ENCODE measurements around the gene LRRC10B.
"Not testable (repeated sequence)": the region's sequence is repeated elsewhere in the genome, so short reads cannot be mapped to it uniquely, and the experiment has no call there.

The LRRC10B gene

GRCh38 chr11:61507962-61508861, at the start of gene LRRC10B:
Gene LRRC10B (plus strand): TSS chr11:61508749. CDS start chr11:61508999, 250 bp downstream.
- no peak for DNase-seq

- no peak for DNase-seq
Observed at GRCh38 chr11:61460474-61460881, 48.1 kb upstream of the LRRC10B start.

GRCh38 chr11:61460986-61461385, 47.6 kb upstream of the LRRC10B start:
- no peak for DNase-seq

GRCh38 chr11:61467602-61468001, 40.9 kb upstream of the LRRC10B start:
- DNase-seq: not testable (repeated sequence)

GRCh38 chr11:61468002-61468401, 40.5 kb upstream of the LRRC10B start:
- DNase-seq: no peak

GRCh38 chr11:61472282-61472681, 36.3 kb upstream of the LRRC10B start:
- DNase-seq: no peak

- DNase-seq: no peak
Observed at GRCh38 chr11:61472868-61473267, 35.7 kb upstream of the LRRC10B start.

- no peak for DNase-seq
Observed at GRCh38 chr11:61473370-61474012, 35.1 kb upstream of the LRRC10B start.

GRCh38 chr11:61474013-61474643, 34.4 kb upstream of the LRRC10B start:
- no peak for DNase-seq

GRCh38 chr11:61475433-61475832, 33.1 kb upstream of the LRRC10B start:
- no peak for DNase-seq

- DNase-seq: no peak
Observed at GRCh38 chr11:61476371-61476770, 32.2 kb upstream of the LRRC10B start.

GRCh38 chr11:61477126-61477525, 31.4 kb upstream of the LRRC10B start:
- DNase-seq: no peak

- DNase-seq: no peak
Observed at GRCh38 chr11:61477727-61478148, 30.8 kb upstream of the LRRC10B start.

- DNase-seq: not testable (repeated sequence)
Observed at GRCh38 chr11:61479360-61480058, 29.0 kb upstream of the LRRC10B start.

GRCh38 chr11:61480261-61480993, 28.1 kb upstream of the LRRC10B start:
- DNase-seq: no peak

GRCh38 chr11:61480994-61481335, 27.6 kb upstream of the LRRC10B start:
- no peak for DNase-seq

GRCh38 chr11:61481806-61482205, 26.7 kb upstream of the LRRC10B start:
- DNase-seq: no peak

GRCh38 chr11:61482513-61482912, 26.0 kb upstream of the LRRC10B start:
- DNase-seq: no peak

GRCh38 chr11:61484541-61484940, 24.0 kb upstream of the LRRC10B start:
- DNase-seq: no peak

GRCh38 chr11:61485080-61485479, 23.5 kb upstream of the LRRC10B start:
- DNase-seq: no peak

GRCh38 chr11:61486011-61486620, 22.4 kb upstream of the LRRC10B start:
- DNase-seq: no peak

GRCh38 chr11:61486779-61487178, 21.8 kb upstream of the LRRC10B start:
- no peak for DNase-seq
